Adrenal gland (tissue), 5 donors: Measurements from ENCODE around the gene GANAB.

Experiments
- CTCF ChIP-seq, 6 experiments: fragments of 450-650 bp in 4 of 6; fragments of 200-600 bp in 2 of 6; sonication (generic) in 1 of 6; IDR thresholded peaks; 1 replicate in 5 of 6; 2 replicates in 1 of 6; pipeline versions ENCODE4 v1.5.1 to v1.8.0; 2016 to 2021; ENCODE audit warnings: antibody characterized with exemption in 6 of 6, mild to moderate bottlenecking in 2 of 6, moderate library complexity in 1 of 6
- POLR2A ChIP-seq, 2 donors: fragments of 450-650 bp; IDR thresholded peaks; one replicate each; pipeline ENCODE4 v1.6.1; 2017; ENCODE audit warnings: antibody characterized with exemption in 2 of 2, mild to moderate bottlenecking in 2 of 2, moderate library complexity in 1 of 2
- donor health status: DM: no; HTN: no; CAD: no.

- TF ChIP-seq CTCF (IDR thresholded peaks at IDR 0.05): no peak
- TF ChIP-seq POLR2A (IDR thresholded peaks at IDR 0.05): no peak
Measured at GRCh38 chr11:62667460-62667859, 21.0 kb upstream of the GANAB start.
